Activated T-helper 17 cell treated with anti-CD3 and anti-CD28 coated beads, Interleukin-2, amount 50 U/mL, for 72 hours (primary cell): ENCODE measurements around the gene TBC1D1. TPM values are rescaled to one million over a fixed set of nuclear protein-coding genes. Genes with fewer than 3 reads are reported as not detected.
A peak's percentile ranks its signal among the peaks of the same experiment; 100 is the strongest.

Experiments used
- ATAC-seq: fragments of 150-1000 bp; cut with Tn5 transposase; replicated peaks from 2 replicates; pipeline ENCODE4 v1.10.0; 2021; ENCODE audit warnings: mild to moderate bottlenecking, moderate library complexity
- H3K27ac Mint-ChIP-seq: one replicate; pipeline ENCODE4 v1.8.0; 2022; ENCODE audit warnings: mixed read lengths
- H3K27me3 Mint-ChIP-seq: one replicate; pipeline ENCODE4 v1.8.0; 2022; ENCODE audit warnings: mixed read lengths
- H3K36me3 Mint-ChIP-seq: one replicate; pipeline ENCODE4 v1.8.0; 2022; ENCODE audit warnings: low read depth, mild to moderate bottlenecking, mixed read lengths
- H3K4me1 Mint-ChIP-seq: one replicate; pipeline ENCODE4 v1.8.0; 2022; ENCODE audit warnings: mixed read lengths
- H3K4me3 Mint-ChIP-seq: one replicate; pipeline ENCODE4 v1.8.0; 2022; ENCODE audit warnings: mild to moderate bottlenecking, mixed read lengths
- H3K9me3 Mint-ChIP-seq: one replicate; pipeline ENCODE4 v1.8.0; 2022; ENCODE audit warnings: mixed read lengths
- total RNA-seq, 2 donors: library from RNA; stranded (reverse); gene quantifications; one replicate each; pipeline ENCODE4 v1.2.3, GENCODE V29; 2022

The TBC1D1 gene
- total RNA-seq, 2 donors from 2014 or later: 29.9 to 39.0 TPM

DNA sequence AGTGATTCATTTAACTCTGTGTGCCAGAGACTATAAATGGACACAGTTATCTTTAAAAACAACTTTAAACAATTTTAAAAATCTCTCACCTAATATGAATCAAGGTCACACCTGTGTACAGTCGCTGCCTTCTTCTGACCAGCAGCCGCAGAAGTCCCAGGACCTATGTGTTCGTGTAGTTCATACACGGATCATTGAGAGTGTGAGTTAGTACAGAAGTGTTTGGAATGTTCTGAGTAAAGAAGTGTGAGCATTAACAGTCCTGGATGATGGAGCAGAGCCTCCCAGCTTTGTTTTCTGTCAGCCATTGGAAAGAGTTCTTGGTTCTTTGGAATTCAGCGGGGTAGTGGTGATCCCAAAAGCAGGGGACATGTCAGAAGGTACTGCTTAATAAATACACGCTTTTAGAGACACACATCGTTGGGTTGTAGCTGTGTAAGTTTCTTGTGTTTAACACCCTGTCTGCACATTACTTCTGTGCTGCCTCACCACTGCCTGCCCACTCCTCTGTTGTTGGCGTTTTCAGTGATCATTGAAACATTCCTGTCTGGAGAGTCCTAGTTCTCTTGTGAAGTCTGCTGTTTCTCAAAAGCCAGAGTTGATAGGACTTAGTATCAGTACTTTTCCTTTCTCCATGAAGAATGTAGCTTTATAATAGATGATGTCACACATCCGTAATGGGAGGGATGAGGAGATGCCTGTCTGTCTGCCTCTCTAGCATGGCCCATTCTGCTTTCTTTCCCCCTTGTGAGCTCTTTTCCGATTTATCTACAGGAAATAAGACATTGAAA lies 159.9 kb downstream of the TBC1D1 start:
- Mint-ChIP-seq H3K27ac (no peak overlapping the region), H3K27me3 (no peaks in the 10 kb centered on the region), H3K4me1 (no peaks in the 10 kb centered on the region), H3K4me3 (no peak overlapping the region), H3K9me3 (no peaks in the 10 kb centered on the region), H3K36me3 (peaks cover 65% of the 10 kb centered on the region)
- ATAC-seq: no peak

DNA sequence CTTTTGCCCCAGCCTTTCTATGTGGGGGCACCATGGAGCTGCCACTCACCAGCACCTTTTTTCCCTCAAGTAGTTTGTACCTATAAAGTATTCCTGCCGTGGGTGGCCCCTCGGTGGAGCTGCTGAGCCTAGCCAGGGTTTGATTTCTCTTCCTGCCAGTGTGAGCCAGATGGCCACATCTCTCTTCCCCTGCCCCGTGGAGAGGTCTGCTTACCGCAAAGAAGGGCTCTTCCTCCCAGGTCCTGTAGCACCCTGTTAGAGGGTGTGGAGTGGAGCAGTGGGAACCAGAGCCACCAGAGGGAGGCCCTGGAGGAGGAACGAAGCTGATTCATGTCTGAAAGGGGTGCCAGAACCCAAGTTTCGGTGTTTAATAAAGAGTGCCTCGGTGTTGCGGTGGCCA lies 164.7 kb downstream of the TBC1D1 start:
- Mint-ChIP-seq H3K27me3 (no peaks in the 10 kb centered on the region), H3K4me1 (no peaks in the 10 kb centered on the region), H3K4me3 (no peak overlapping the region), H3K9me3 (no peaks in the 10 kb centered on the region), H3K27ac (no peak overlapping the region), H3K36me3 (peaks cover 74% of the 10 kb centered on the region)
- ATAC-seq: no peak

GRCh38 chr4:38056011-38056685 lies 165.3 kb downstream of the TBC1D1 start:
- Mint-ChIP-seq H3K36me3 (peaks cover 70% of the 10 kb centered on the region), H3K9me3 (no peaks in the 10 kb centered on the region), H3K27ac (no peak overlapping the region), H3K4me1 (no peaks in the 10 kb centered on the region), H3K27me3 (no peaks in the 10 kb centered on the region), H3K4me3 (no peak overlapping the region)
- ATAC-seq: no peak

DNA sequence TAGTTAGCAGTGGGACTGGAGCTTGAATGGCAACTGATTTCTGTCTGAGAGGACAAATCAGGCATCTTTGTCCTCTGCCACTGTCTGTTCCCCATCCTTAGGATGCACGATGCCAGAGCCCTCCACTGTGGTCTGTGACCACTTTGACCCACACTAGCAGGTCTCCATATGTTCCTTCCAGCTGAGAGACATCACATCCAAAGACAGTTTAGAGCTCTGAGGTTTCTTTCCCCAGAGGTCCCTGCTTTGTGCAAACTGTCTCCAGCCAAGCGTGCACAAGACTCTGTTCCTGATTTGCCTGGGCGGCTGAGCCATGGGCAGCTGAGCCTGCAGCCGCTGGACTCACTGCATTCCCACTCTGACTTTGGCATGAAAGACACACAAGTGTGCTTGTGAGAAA lies 167.3 kb downstream of the TBC1D1 start:
- Mint-ChIP-seq H3K4me1 (peaks cover 10% of the 10 kb centered on the region), H3K36me3 (peaks cover 54% of the 10 kb centered on the region), H3K27me3 (no peaks in the 10 kb centered on the region), H3K9me3 (no peaks in the 10 kb centered on the region), H3K27ac (no peak overlapping the region), H3K4me3 (no peak overlapping the region)
- no peak for ATAC-seq

GRCh38 chr4:38060829-38061431 lies 170.0 kb downstream of the TBC1D1 start:
- peaks cover 35% of the 10 kb centered on the region for H3K36me3 Mint-ChIP-seq
- H3K27ac Mint-ChIP-seq: no peak overlapping the region
- no peak for ATAC-seq
- H3K4me1 Mint-ChIP-seq: peaks cover 10% of the 10 kb centered on the region
- H3K27me3 Mint-ChIP-seq: no peaks in the 10 kb centered on the region
- no peak overlapping the region for H3K4me3 Mint-ChIP-seq
- no peaks in the 10 kb centered on the region for H3K9me3 Mint-ChIP-seq

- H3K9me3 Mint-ChIP-seq: no peaks in the 10 kb centered on the region
- ATAC-seq: peak; percentile 74
- peak overlapping the region; percentile 81 for H3K4me3 Mint-ChIP-seq
- peak overlapping the region; percentile 85 for H3K27ac Mint-ChIP-seq
- H3K27me3 Mint-ChIP-seq: no peaks in the 10 kb centered on the region
- H3K36me3 Mint-ChIP-seq: peaks cover 27% of the 10 kb centered on the region
- H3K4me1 Mint-ChIP-seq: peaks cover 10% of the 10 kb centered on the region
Measured at GRCh38 chr4:38062088-38062775, 171.3 kb downstream of the TBC1D1 start.

GRCh38 chr4:38062776-38063097 lies 171.9 kb downstream of the TBC1D1 start:
- peak overlapping the region; percentile 45 for H3K27ac Mint-ChIP-seq
- H3K36me3 Mint-ChIP-seq: peaks cover 29% of the 10 kb centered on the region
- ATAC-seq: peak; percentile 67
- peaks cover 10% of the 10 kb centered on the region for H3K4me1 Mint-ChIP-seq
- H3K9me3 Mint-ChIP-seq: no peaks in the 10 kb centered on the region
- no peaks in the 10 kb centered on the region for H3K27me3 Mint-ChIP-seq
- peak overlapping the region; percentile 81 for H3K4me3 Mint-ChIP-seq

- Mint-ChIP-seq H3K27ac (no peak overlapping the region), H3K4me1 (peaks cover 15% of the 10 kb centered on the region), H3K36me3 (peaks cover 26% of the 10 kb centered on the region), H3K4me3 (no peak overlapping the region), H3K27me3 (no peaks in the 10 kb centered on the region), H3K9me3 (no peaks in the 10 kb centered on the region)
- no peak for ATAC-seq
Measured at GRCh38 chr4:38065176-38065575, 174.3 kb downstream of the TBC1D1 start.

GRCh38 chr4:38065900-38066299 lies 175.0 kb downstream of the TBC1D1 start:
- Mint-ChIP-seq H3K27me3 (no peaks in the 10 kb centered on the region), H3K4me1 (peaks cover 15% of the 10 kb centered on the region), H3K4me3 (no peak overlapping the region), H3K9me3 (no peaks in the 10 kb centered on the region), H3K36me3 (peaks cover 22% of the 10 kb centered on the region), H3K27ac (no peak overlapping the region)
- no peak for ATAC-seq

DNA sequence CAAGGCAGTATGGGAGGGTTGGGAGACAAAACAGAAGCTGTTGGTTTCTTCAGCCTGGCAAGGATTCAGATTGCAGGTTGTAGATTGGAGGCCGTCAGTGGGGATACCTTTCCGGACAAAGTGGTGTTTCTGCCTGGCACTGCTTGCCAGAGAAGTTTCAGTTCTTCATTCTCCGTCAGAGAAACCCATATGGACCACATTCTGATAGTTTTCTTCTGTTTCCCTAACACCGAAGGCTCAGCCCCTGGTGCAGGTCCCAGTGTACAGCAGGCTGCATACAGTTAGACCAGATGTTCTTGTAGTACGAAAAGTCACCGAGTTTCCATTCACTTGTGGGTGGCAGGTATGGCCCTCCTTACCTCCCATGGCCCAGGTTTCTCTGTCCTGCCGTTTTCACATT lies 176.6 kb downstream of the TBC1D1 start:
- Mint-ChIP-seq H3K9me3 (no peaks in the 10 kb centered on the region), H3K27me3 (no peaks in the 10 kb centered on the region), H3K4me1 (peaks cover 11% of the 10 kb centered on the region), H3K36me3 (peaks cover 22% of the 10 kb centered on the region), H3K4me3 (no peak overlapping the region), H3K27ac (no peak overlapping the region)
- ATAC-seq: no peak

- H3K4me3 Mint-ChIP-seq: no peak overlapping the region
- no peaks in the 10 kb centered on the region for H3K9me3 Mint-ChIP-seq
- no peak overlapping the region for H3K27ac Mint-ChIP-seq
- ATAC-seq: no peak
- peaks cover 6% of the 10 kb centered on the region for H3K4me1 Mint-ChIP-seq
- peaks cover 28% of the 10 kb centered on the region for H3K36me3 Mint-ChIP-seq
- H3K27me3 Mint-ChIP-seq: no peaks in the 10 kb centered on the region
Measured at GRCh38 chr4:38068107-38068506, 177.2 kb downstream of the TBC1D1 start.

DNA sequence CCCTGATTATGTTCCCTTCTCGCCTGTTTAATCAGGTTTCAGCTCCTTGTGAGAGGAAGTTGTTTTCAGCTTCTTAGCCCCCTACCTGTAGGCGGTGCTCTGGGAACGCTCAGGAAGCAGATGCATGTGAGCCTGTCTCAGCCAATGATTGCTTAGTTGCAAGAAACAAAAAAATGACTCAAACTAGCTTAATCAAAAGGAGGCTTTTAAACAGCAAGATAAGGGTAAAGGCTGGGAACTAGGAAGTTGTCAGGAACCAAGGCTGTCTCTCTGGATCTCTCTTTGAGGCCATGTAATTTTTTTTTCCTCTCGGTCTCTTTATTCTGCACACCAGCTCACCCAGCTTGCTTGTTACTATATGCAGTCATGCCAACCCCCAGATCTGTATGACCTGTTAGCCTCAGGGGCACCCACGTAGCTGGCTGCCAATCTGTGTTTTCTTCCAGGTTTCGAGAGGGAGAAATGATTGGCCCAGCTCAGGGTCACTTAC lies 178.4 kb downstream of the TBC1D1 start:
- peak; percentile 90 for ATAC-seq
- Mint-ChIP-seq H3K27me3 (no peaks in the 10 kb centered on the region), H3K36me3 (peaks cover 35% of the 10 kb centered on the region), H3K4me1 (peaks cover 5% of the 10 kb centered on the region), H3K9me3 (no peaks in the 10 kb centered on the region), H3K27ac (peak overlapping the region; percentile 73), H3K4me3 (peak overlapping the region; percentile 13)

DNA sequence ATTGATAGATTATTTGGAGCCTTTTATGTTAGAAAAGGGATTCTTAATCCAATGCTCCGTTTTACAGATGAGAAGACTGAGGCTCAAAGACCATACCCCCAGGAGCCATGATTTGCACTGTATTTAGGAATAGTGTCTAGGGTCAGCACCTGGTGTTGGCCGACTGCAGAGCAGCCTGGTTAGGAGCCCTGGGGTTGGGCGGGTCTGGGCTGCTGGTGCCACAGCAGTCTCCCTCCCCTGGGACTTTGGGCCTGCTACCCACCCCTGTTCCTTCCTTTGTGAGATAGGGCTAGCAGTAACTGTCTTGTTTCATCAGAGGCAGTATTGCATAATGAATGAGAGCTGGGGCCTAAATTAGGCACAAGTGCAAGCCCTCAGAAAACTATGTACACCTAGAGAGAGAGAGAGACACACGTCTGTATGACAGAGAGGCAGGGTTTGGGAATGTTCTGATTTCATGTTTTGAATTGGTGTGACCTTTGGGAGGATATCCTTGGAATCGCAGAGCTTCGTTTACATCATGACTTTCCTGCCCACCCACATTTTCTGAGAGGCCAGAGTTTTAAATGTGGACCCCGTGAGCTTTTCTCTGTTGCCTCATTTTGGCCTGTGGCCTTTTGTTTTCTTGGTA lies 181.0 kb downstream of the TBC1D1 start:
- Mint-ChIP-seq H3K9me3 (no peaks in the 10 kb centered on the region), H3K4me3 (no peak overlapping the region), H3K36me3 (peaks cover 46% of the 10 kb centered on the region), H3K27ac (no peak overlapping the region), H3K4me1 (peaks cover 9% of the 10 kb centered on the region), H3K27me3 (no peaks in the 10 kb centered on the region)
- no peak for ATAC-seq

DNA sequence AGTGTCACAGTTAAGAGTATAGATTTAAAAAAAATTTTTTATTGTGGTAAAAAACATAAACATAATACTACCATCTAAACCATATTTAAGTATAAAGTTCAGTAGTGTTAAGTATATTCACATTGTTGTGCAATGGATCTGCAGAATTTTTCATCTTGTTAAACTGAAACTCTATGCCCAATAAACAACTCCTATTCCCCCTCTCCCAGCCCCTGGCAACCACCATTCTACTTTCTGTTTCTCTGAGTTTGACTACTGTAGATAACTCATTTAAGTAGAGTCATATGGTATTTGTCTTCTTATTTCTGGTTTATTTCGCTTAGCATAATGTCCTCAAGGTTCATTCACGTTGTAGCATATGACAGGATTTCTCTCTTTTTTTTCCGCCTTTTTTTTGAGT lies 181.7 kb downstream of the TBC1D1 start:
- Mint-ChIP-seq H3K27me3 (no peaks in the 10 kb centered on the region), H3K36me3 (peaks cover 39% of the 10 kb centered on the region), H3K4me3 (no peak overlapping the region), H3K4me1 (peaks cover 9% of the 10 kb centered on the region), H3K9me3 (no peaks in the 10 kb centered on the region), H3K27ac (peak overlapping the region; percentile 12)
- ATAC-seq: no peak
